DMS 273 treated with DMSO at 0.1 percent for 48 hours (cell line): ENCODE data around the gene TPD52L3.

Experiments
- DNase-seq: peaks from one replicate; lab custom pipeline; 2025; lab: John Stamatoyannopoulos, UW

Gene TPD52L3

GRCh38 chr9:6328103-6328502 lies at the start of gene TPD52L3:
TPD52L3 (plus strand) TSS chr9:6328375; CDS start chr9:6328596, 221 bp downstream.
- no peak for DNase-seq

DNA sequence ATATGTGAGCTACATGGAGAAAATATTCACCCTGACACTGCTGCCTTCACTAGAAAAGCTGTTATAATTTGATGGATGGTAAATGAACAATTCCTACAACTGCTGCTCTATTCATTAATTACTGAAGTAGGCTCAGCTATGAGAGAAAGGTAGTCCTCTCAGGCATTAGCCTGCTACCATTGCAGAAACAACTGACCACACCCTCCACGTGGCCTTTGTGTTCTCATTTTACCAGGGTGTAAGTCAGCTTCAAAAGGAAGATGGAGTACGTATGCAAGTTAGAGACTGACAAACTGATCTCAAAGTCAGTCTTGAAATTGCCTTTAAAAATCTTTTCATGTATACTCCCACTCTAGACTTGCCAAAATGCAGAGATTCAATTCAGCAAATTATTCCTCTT lies 26.3 kb upstream of the TPD52L3 start:
- no peak for DNase-seq

GRCh38 chr9:6302417-6302816 lies 25.8 kb upstream of the TPD52L3 start:
- no peak for DNase-seq

- DNase-seq: no peak
Observed at GRCh38 chr9:6304232-6304631, 23.9 kb upstream of the TPD52L3 start.

GRCh38 chr9:6305954-6306563 lies 22.1 kb upstream of the TPD52L3 start:
- no peak for DNase-seq

GRCh38 chr9:6307551-6308096 lies 20.6 kb upstream of the TPD52L3 start:
- no peak for DNase-seq

DNA sequence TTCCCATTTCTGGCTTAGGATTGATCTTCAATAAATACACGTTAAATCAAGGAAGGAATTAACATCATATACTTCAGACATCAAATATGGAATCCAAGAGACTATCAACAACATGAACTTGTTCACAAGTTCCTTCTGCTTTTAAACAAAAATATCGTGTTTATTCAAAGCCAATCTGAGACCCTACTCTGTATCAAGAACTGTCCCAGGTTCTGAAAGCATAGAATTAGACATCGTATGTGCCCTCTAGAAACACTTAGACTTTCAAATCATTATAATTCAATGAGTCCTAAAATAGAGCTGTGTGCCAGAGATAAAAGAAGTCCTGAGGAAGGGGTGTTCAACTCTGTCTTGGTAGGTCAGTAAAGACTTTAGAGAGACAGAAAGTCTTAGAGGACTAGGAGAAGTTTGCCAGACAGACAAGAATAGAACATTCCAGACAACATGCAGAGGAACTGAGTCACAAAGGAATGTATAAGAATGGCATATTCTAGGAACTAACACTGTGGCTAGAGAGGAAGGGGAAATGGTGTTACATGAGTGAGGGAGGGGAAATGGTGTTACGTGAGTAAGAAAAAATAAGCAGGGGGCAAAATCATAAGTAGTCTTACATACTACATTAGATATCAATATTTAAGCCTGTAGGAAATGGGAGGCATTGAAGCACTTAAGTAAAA lies 2.9 kb downstream of the TPD52L3 start:
- no peak for DNase-seq

GRCh38 chr9:6334305-6334704 lies 6.1 kb downstream of the TPD52L3 start:
- DNase-seq: no peak

- no peak for DNase-seq
Observed at GRCh38 chr9:6348766-6349165, 20.6 kb downstream of the TPD52L3 start.

DNA sequence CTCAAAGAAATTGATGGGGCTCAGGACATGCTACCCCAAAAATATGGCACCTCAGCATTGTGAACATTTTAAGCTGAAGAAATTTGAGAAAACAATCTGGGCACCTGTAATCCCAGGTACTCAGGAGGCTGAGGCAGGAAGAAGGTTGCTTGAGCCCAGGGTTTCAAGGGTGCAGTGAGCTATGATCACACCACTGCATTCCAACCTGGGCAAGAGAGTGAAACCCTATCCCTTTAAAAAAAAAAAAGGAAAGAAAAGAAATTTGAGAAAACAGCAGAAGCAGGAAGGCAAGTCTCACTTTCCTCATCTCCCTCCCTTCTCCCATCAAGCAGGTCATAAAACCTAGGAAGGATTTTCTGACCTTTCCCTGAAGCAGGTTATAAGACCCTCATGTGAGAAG lies 23.6 kb downstream of the TPD52L3 start:
- DNase-seq: no peak

- DNase-seq: peak; percentile 63
Observed at GRCh38 chr9:6354072-6354686, 26.0 kb downstream of the TPD52L3 start.

GRCh38 chr9:6355728-6356127 lies 27.6 kb downstream of the TPD52L3 start:
- no peak for DNase-seq

DNA sequence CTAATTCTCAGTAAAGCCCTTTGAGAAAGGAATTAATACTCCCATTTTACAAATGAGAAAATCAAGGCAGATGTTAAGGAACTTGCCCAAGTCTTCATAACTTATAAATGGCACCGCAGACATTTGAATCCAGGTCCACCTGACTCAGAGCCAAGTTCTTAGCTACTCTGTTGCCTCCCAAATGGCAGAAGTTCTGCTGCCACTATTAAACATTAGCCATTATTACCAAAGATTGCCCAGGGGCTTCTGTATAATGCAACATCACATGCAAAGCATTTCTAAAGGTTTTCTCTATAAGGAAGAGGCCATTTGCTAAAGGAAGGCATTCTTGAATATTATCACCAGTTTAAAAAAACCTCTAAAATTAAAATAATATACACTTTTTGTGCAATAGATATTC lies 28.3 kb downstream of the TPD52L3 start:
- no peak for DNase-seq

DNA sequence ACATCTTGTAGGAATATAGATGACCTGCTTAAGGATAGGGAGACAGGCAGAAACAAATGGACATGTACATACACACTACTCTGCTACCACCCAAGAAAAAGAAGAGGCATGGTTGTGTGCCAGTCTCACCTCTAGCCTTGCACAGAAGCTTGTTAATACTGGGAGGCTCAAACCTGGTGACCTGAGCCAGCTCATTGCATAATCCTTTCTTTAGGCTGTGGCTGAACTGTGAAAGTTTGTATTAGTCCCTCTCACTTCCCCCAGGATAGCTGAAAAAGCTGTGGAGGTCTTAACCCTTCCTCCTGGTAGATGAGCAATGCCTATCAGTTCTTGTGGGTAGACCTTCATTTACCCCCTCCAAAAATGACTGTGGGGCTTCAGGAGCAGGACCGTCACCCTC lies 28.7 kb downstream of the TPD52L3 start:
- DNase-seq: no peak

DNA sequence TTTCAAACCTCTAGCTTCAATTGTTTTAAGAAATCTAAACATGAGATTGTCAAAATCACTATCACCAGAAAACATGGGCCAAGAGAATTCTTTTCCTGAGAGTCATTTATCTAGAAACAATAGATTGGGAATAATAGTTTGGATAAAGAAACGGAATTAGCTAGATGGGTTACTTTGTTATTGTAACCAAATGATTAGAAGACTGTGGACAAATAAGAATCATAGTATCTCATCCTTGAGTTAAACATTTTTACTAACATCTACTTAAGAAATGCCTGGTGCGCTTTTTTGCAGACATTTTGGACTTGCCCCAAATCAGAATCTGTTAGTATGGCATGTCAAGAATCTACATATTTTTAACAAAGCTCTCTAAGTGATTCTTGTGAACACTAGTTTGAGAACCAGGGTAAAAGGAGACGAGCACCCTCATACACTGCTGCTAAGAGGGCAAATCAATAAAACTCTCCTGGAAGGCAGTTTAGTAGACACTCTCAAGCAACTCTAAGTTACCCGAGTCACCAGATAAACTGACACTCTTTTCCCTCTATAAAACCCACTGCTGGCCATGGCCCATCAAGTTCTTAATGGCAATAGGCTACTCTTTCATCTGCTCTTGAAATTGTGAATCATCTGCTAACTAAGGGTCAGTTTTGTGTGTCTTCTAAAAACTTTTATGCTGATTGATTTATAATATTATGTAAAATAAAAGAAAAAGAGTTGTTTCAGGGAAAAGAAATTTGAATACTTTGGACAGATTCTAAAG lies 39.1 kb downstream of the TPD52L3 start:
- no peak for DNase-seq

DNA sequence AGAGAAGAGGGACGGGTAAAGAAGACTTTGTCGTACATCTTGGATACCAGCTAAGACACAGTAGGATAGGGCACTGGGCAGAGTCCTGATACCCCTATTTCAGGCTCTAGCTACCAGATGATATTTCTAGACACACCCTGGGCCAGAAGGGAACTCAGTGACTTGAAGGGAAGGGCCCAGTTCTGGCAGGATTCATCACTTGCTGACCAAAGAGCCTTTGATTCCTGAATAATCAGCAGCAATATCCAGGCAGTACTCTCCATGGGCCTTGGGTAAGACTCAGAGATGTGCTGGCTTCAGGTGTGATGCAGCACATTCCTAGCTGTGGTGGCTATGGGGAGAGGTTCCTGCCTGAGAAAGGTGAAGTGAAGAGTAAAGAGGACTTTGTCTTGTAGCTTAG lies 40.7 kb downstream of the TPD52L3 start:
- no peak for DNase-seq
